ENCODE data around the gene FAM131A. TPM values are rescaled to one million over a fixed set of nuclear protein-coding genes. Genes with fewer than 3 reads are reported as not detected.
A peak's percentile ranks its signal among the peaks of the same experiment; 100 is the strongest.
"Not testable (repeated sequence)": the region's sequence is repeated elsewhere in the genome, so short reads cannot be mapped to it uniquely, and the experiment has no call there.

FAM131A gene
- total RNA-seq, 1 donor from 2014 or later = 43.3 TPM

DNA sequence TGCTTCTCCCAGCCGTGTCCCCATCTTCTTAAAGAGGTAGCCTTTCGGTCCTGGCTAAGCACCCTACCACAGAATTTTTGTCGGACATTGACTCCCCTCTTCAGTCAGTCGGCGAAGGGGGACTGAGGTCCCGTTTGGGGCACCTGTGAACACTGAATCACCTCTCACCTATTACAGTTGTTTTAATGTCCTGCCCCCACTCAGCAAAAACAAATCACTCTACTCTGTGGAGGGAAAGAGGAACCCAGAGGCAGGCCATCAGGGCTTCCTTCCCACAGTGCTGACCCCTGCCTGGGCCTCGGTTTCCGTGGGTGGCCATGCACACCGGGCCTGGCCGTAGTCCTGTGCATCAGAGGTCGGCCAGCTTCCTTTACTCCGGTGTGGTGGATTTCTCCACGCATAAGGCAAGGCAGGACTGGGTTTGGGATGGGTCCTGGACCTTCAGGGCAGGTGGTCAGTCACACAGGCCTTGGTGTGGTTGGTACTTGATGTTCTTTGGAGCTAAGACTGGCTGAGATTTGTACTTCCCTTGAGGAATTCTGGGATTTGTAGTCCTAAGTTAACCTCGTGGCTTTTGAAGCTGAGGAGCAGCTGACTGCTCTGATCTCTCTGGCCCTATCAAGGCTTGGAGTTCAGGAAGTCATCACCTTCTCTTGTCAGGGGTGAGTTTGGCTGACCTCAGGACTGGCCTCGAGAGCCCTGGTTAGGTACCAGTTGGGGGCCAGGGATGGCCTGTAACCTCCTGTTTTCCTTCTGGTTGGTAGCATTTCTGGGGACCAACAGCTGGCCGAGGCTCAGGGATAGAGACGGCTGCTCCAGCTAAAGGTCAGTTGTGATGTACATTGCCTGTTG, 627 bp upstream of the FAM131A start:
- intact Hi-C loops (cut with DNase I) = loop anchor here (2.0 kb wide), 2 partner anchors 22 to 26 kb away; partner anchors contain the start of gene EIF4G1
- no peak for DNase-seq (ENCODE audit: low spot score)

- no peak for DNase-seq (ENCODE audit: low spot score)
- intact Hi-C loops (cut with DNase I) = loop anchor here (1.0 to 2.0 kb wide), 3 partner anchors 23 to 40 kb away; partner anchors contain the start of gene EIF4G1
These were observed 581 bp downstream of the FAM131A start for GRCh38 chr3:184337981-184338380.

GRCh38 chr3:184338511-184338945, 1.1 kb downstream of the FAM131A start:
- intact Hi-C loops (cut with DNase I) = loop anchor here (1.0 kb wide), 1 partner anchor 40 kb away; no protein-coding TSS in a partner anchor
- peak; percentile 88 for DNase-seq (ENCODE audit: low spot score)

GRCh38 chr3:184339001-184339400, 1.6 kb downstream of the FAM131A start:
- intact Hi-C loops (cut with DNase I) = no loop called here
- DNase-seq (ENCODE audit: low spot score) = no peak

DNA sequence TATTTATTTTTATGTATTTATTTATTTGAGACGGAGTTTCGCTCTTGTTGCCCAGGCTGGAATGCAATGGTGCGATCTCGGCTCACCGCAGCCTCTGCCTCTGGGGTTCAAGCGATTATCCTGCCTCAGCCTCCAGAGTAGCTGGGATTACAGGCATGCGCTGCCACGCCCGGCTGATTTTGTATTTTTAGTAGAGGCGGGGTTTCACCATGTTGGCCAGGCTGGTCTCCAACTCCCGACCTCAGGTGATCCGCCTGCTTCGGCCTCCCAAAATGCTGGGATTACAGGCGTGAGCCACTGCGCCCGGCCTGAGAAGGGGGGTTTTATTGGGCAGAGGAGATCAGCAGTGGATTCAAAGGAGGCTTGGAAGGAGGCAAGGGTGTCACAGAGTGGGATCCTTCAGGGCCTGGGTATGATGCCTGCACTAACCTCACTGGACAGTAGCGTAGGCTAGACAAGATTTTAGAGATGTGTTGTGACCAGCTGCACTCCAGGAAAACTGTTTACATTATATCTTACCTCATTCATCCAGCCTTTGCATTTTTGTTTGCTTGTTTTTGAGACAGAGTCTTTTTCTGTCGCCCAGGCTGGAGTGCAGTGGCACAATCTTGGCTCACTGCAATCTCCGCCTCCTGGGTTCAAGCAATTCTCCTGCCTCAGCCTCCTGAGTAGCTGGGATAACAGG, 2.2 kb downstream of the FAM131A start:
- DNase-seq (ENCODE audit: low spot score); intact Hi-C loops (cut with DNase I): not testable (repeated sequence)

GRCh38 chr3:184341925-184342324, 4.5 kb downstream of the FAM131A start:
- DNase-seq (ENCODE audit: low spot score) = no peak
- intact Hi-C loops (cut with DNase I) = no loop called here

GRCh38 chr3:184343200-184343876, 5.9 kb downstream of the FAM131A start:
- DNase-seq (ENCODE audit: low spot score) = no peak
- intact Hi-C loops (cut with DNase I) = no loop called here

- intact Hi-C loops (cut with DNase I) = no loop called here
- DNase-seq (ENCODE audit: low spot score) = no peak
These were observed 7.3 kb downstream of the FAM131A start for GRCh38 chr3:184344579-184345316.

DNA sequence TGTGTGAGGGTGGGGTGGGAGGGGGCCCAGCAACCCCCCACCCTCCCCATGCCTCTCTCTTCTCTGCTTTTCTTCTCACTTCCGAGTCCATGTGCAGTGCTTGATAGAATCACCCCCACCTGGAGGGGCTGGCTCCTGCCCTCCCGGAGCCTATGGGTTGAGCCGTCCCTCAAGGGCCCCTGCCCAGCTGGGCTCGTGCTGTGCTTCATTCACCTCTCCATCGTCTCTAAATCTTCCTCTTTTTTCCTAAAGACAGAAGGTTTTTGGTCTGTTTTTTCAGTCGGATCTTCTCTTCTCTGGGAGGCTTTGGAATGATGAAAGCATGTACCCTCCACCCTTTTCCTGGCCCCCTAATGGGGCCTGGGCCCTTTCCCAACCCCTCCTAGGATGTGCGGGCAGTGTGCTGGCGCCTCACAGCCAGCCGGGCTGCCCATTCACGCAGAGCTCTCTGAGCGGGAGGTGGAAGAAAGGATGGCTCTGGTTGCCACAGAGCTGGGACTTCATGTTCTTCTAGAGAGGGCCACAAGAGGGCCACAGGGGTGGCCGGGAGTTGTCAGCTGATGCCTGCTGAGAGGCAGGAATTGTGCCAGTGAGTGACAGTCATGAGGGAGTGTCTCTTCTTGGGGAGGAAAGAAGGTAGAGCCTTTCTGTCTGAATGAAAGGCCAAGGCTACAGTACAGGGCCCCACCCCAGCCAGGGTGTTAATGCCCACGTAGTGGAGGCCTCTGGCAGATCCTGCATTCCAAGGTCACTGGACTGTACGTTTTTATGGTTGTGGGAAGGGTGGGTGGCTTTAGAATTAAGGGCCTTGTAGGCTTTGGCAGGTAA, 8.1 kb downstream of the FAM131A start:
- intact Hi-C loops (cut with DNase I) = no loop called here
- no peak for DNase-seq (ENCODE audit: low spot score)

GRCh38 chr3:184346480-184347190, 9.2 kb downstream of the FAM131A start:
- intact Hi-C loops (cut with DNase I) = no loop called here
- DNase-seq (ENCODE audit: low spot score) = no peak

DNA sequence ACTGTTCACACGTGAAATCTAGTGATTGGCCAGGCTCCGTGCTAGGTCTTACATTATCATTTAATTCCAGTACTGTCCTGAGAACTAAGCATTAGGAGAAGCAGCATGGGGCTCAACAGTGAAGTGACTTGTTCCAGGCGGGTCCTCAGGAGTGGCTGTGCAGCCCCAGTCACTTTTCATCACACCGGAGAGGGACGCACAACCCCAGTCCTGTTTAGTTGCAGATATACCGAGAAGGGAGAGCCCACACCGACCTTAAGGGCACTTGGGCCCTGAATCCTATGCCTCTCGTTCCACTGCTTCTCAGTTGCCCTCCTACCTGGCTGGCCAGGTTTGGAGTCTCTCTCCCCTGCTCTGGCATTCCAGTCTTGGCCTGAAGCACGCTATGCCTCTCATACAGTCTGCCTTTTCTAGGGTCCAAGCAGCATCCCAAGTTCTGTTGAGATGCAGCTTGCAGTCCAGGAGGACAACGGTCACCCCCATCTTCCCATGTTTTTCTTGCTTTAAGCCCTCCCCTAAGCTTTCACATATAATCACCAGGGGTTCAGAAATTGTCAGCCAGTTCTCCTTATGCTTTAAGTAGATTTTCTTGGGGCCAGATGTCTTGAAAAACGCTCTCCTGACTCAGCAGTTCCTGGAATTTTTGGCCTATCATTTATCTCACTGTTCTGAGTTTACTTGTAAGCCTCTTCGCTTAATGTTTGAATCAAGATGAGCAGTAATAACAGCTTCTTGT, 10.1 kb downstream of the FAM131A start:
- intact Hi-C loops (cut with DNase I) = no loop called here
- DNase-seq (ENCODE audit: low spot score) = no peak

- intact Hi-C loops (cut with DNase I) = no loop called here
- no peak for DNase-seq (ENCODE audit: low spot score)
These were observed 10.6 kb downstream of the FAM131A start for GRCh38 chr3:184348057-184348382.

DNA sequence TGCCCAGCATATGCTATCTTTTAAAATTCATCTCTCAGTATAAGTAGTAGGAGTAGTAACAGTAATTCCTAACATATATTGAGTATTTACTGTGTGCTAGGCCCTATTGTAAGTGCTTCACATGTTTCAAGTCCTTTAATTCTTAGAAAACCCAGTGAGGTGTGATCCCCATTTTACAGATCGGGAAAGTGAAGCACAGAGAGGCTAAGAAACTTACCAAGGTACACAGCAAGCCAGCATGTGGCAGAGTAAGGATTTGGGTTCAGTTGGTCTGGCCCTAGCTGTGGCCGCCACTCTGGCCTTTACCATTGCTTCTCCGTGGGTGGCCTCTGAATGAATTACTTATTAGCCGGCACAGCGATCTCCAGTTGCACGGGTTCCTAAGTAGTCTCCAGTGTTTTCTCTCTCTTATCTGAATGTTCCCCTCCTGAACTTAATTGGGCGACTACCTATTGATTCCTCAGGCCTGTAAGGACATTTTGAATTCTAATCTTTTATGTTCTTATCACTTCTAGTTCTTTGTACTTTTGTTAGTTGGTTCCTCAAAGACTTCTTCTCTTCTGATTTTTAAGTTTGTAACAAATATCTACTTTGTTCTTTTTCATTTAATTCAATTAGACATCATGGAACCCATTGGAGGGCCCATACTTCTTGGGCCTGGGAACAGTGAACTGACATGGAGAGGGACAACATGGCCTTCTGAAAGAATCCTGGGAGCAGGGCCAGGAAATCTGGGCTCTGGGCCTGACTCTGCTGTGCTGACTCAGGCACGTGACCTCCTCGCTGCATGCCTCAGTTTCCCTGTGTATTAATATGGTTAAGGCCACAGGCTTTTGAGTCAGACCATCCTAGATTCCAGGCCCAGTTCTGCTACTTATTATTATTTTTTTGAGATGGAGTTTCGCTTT, 12.4 kb downstream of the FAM131A start:
- intact Hi-C loops (cut with DNase I) = no loop called here
- DNase-seq (ENCODE audit: low spot score) = no peak

GRCh38 chr3:184350618-184351017, 13.2 kb downstream of the FAM131A start:
- intact Hi-C loops (cut with DNase I) = no loop called here
- DNase-seq (ENCODE audit: low spot score) = no peak

DNA sequence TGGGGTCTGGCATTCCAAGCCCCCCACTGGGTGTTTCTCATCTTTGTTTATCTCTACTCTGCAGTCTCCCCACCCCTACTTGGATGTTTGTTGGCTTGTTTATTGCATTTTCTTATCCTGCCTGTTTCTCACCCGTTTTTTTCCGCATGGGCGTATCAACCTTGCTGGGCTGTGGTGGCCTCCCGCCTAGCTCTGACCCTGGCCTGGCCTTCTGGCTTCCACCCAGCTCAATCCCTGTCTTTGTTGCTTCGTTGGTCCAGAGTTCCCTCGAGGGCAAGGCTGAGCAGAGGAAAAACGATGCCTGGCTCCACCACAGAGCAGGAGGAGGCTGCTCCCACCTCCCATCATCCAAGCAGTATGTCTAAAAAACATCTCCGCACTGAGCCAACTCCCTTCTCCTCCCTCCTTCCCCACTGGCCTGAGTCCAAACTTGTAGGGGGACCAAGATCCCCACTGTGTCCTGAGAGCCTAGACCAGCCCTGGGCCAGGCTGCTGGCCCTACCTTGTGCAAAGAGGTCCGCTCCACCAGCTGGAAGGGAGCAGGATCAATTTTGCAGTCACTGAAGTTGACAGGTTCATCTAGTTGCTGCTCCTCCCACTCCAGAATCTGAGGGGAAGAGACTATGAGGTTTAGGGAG, 14.2 kb downstream of the FAM131A start:
- intact Hi-C loops (cut with DNase I) = no loop called here
- DNase-seq (ENCODE audit: low spot score) = no peak

DNA sequence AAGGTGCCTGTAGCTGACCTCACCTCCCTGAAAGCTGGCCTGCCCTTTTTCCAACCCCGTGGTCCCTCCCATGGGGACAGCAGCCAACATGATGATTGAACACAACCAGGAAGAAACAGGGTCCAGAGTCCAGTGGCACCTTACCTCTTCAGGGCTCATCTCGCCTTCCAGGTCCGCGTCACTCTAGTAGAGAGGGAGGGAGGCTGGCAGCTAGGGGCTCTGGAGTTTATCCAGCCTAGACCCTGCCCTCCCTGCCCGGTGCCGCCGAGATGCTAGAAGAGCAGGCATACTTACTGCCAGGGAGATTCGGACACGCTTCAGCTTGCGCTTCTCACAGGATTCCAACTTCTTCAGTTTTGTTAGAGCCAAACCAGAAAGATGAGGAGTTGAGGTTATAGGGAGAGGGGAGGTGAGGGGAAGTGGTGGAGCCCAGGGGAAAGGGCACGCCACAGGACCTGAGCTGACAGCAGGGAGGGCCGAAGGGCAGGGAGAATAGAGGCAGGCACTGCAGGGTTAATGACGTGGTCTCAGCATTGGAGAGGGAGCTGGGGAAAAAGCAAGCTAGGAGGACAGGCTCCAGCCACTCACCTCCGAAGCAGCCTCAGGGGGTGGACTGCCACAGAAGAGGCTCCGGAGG, 14.9 kb downstream of the FAM131A start:
- intact Hi-C loops (cut with DNase I) = no loop called here
- no peak for DNase-seq (ENCODE audit: low spot score)
